HG03460 (cell line): ENCODE measurements around the gene CLEC10A.
"Not testable (repeated sequence)": the region's sequence is repeated elsewhere in the genome, so short reads cannot be mapped to it uniquely, and the experiment has no call there.

ENCODE experiments used
- ATAC-seq: cut with Tn5 transposase; IDR thresholded peaks from one replicate; pipeline ENCODE4 v1.9.1; 2021; ENCODE audit not compliant: unreplicated experiment

The CLEC10A gene

GRCh38 chr17:7077911-7078546 lies 2.0 kb downstream of the CLEC10A start:
- ATAC-seq: no peak

- no peak for ATAC-seq
Observed at GRCh38 chr17:7074931-7075330, 5.1 kb downstream of the CLEC10A start.

GRCh38 chr17:7072406-7072805 lies 7.6 kb downstream of the CLEC10A start:
- no peak for ATAC-seq

- no peak for ATAC-seq
Observed at GRCh38 chr17:7070712-7071111, 9.3 kb downstream of the CLEC10A start.

- no peak for ATAC-seq
Observed at GRCh38 chr17:7068268-7068667, 11.8 kb downstream of the CLEC10A start.

- no peak for ATAC-seq
Observed at GRCh38 chr17:7067198-7067597, 12.9 kb downstream of the CLEC10A start.

GRCh38 chr17:7064261-7064660 lies 15.8 kb downstream of the CLEC10A start:
- no peak for ATAC-seq

- ATAC-seq: no peak
Observed at GRCh38 chr17:7063518-7064094, 16.4 kb downstream of the CLEC10A start.

- no peak for ATAC-seq
Observed at GRCh38 chr17:7060165-7060891, 19.7 kb downstream of the CLEC10A start.

GRCh38 chr17:7058831-7059447 lies 21.1 kb downstream of the CLEC10A start:
- ATAC-seq: no peak

- no peak for ATAC-seq
Observed at GRCh38 chr17:7056386-7056785, 23.7 kb downstream of the CLEC10A start.

GRCh38 chr17:7050583-7050982 lies 29.5 kb downstream of the CLEC10A start:
- ATAC-seq: not testable (repeated sequence)

- ATAC-seq: no peak
Observed at GRCh38 chr17:7048968-7049367, 31.1 kb downstream of the CLEC10A start.

GRCh38 chr17:7047566-7047965 lies 32.5 kb downstream of the CLEC10A start:
- no peak for ATAC-seq

GRCh38 chr17:7046725-7047397 lies 33.2 kb downstream of the CLEC10A start:
- not testable (repeated sequence) for ATAC-seq

- no peak for ATAC-seq
Observed at GRCh38 chr17:7046127-7046724, 33.8 kb downstream of the CLEC10A start.

GRCh38 chr17:7045492-7046126 lies 34.4 kb downstream of the CLEC10A start:
- no peak for ATAC-seq

GRCh38 chr17:7043497-7044198 lies 36.4 kb downstream of the CLEC10A start, which contains the start of gene SLC16A11:
SLC16A11 (minus strand) TSS chr17:7044092; CDS start chr17:7043513, 579 bp downstream.
- no peak for ATAC-seq

- no peak for ATAC-seq
Observed at GRCh38 chr17:7043182-7043496, 36.9 kb downstream of the CLEC10A start.
